Activated CD8-positive, alpha-beta T cell treated with anti-CD3 and anti-CD28 coated beads, Interleukin-2, amount 10 ng/mL, durations not matched to agents 7 days and 5 days (primary cell): ENCODE results near the gene MXRA7. TPM values are rescaled to one million over a fixed set of nuclear protein-coding genes. Genes with fewer than 3 reads are reported as not detected.
"Not testable (repeated sequence)": the region's sequence is repeated elsewhere in the genome, so short reads cannot be mapped to it uniquely, and the experiment has no call there.

Source experiments
- ATAC-seq: fragments of 150-1000 bp; cut with Tn5 transposase; one replicate; pipeline ENCODE4 v1.10.0; 2021; ENCODE audit warnings: moderate library complexity
- CTCF ChIA-PET: fragments of 350-600 bp; sonication (Branson Sonifier 250); formaldehyde crosslinking; loops from one replicate; lab custom pipeline; 2021; ENCODE audit warnings: antibody characterized with exemption; lab: Charles Lee
- POLR2A ChIA-PET: fragments of 350-600 bp; sonication (Branson Sonifier 250); formaldehyde crosslinking; loops from one replicate; lab custom pipeline; 2021; ENCODE audit warnings: antibody characterized with exemption; lab: Charles Lee
- DNase-seq: peaks from one replicate; pipeline ENCODE4 v3.0.0-alpha.2; 2020
- H3K27ac Mint-ChIP-seq: one replicate; pipeline ENCODE4 v1.8.0; 2021; ENCODE audit warnings: mild to moderate bottlenecking, mixed read lengths
- H3K27me3 Mint-ChIP-seq: one replicate; pipeline ENCODE4 v1.8.0; 2021; ENCODE audit warnings: low read depth, mixed read lengths
- H3K36me3 Mint-ChIP-seq: one replicate; pipeline ENCODE4 v1.8.0; 2021; ENCODE audit warnings: low read depth, mixed read lengths
- H3K4me1 Mint-ChIP-seq: one replicate; pipeline ENCODE4 v1.8.0; 2021; ENCODE audit warnings: low read depth, mixed read lengths
- H3K4me3 Mint-ChIP-seq: one replicate; pipeline ENCODE4 v1.8.0; 2021; ENCODE audit warnings: mild to moderate bottlenecking, mixed read lengths
- H3K9me3 Mint-ChIP-seq: one replicate; pipeline ENCODE4 v1.8.0; 2022; ENCODE audit warnings: mixed read lengths; ENCODE audit not compliant: insufficient read depth
- total RNA-seq, 2 experiments: library from RNA; stranded (reverse); gene quantifications; one replicate each; pipeline ENCODE4 v1.2.3, GENCODE V29; 2021

The MXRA7 gene
- total RNA-seq, 2 experiments from 2014 or later, result 12.4 to 13.3 TPM

GRCh38 chr17:76640550-76641380 lies 70.0 kb downstream of the MXRA7 start:
- Mint-ChIP-seq H3K9me3 (no peaks in the 10 kb centered on the region), H3K4me1 (peaks cover 9% of the 10 kb centered on the region), H3K27ac (no peak overlapping the region), H3K27me3 (peaks cover 6% of the 10 kb centered on the region), H3K4me3 (no peak overlapping the region), H3K36me3 (no peaks in the 10 kb centered on the region)
- ATAC-seq, result no peak
- ChIA-PET CTCF (interaction anchor here (1.5 to 2.2 kb wide), 2 partner anchors 16 to 40 kb away, joined by 3 to 9 read pairs; no protein-coding TSS in a partner anchor), POLR2A (no interaction called here)
- no peak for DNase-seq

GRCh38 chr17:76638263-76638662 lies 72.5 kb downstream of the MXRA7 start:
- ATAC-seq (no peak), DNase-seq (no peak)
- peaks cover under 1% of the 10 kb centered on the region for H3K4me1 Mint-ChIP-seq
- no peak overlapping the region for H3K27ac Mint-ChIP-seq
- POLR2A ChIA-PET, result no interaction called here
- peaks cover 5% of the 10 kb centered on the region for H3K27me3 Mint-ChIP-seq
- no peak overlapping the region for H3K4me3 Mint-ChIP-seq
- no peaks in the 10 kb centered on the region for H3K36me3 Mint-ChIP-seq
- CTCF ChIA-PET, result interaction anchor here (0.8 to 2.2 kb wide), 2 partner anchors 14 to 43 kb away, joined by 3 to 10 read pairs; no protein-coding TSS in a partner anchor
- no peaks in the 10 kb centered on the region for H3K9me3 Mint-ChIP-seq

- H3K4me3 Mint-ChIP-seq, H3K4me1 Mint-ChIP-seq, ATAC-seq, POLR2A ChIA-PET, H3K27ac Mint-ChIP-seq, DNase-seq, H3K27me3 Mint-ChIP-seq, H3K36me3 Mint-ChIP-seq, H3K9me3 Mint-ChIP-seq: not testable (repeated sequence)
- CTCF ChIA-PET, result interaction anchor here (2.2 kb wide), 1 partner anchor 12 kb away, joined by 10 read pairs; no protein-coding TSS in a partner anchor
Measured at GRCh38 chr17:76636486-76637206, 74.1 kb downstream of the MXRA7 start.

GRCh38 chr17:76635659-76636360 lies 75.0 kb downstream of the MXRA7 start:
- H3K27me3 Mint-ChIP-seq, result peaks cover 4% of the 10 kb centered on the region
- DNase-seq, result no peak
- H3K9me3 Mint-ChIP-seq, result no peaks in the 10 kb centered on the region
- ATAC-seq, result no peak
- CTCF ChIA-PET, result interaction anchor here (1.3 to 3.1 kb wide), 2 partner anchors 12 to 46 kb away, joined by 4 to 18 read pairs; no protein-coding TSS in a partner anchor
- H3K36me3 Mint-ChIP-seq, result no peaks in the 10 kb centered on the region
- no peak overlapping the region for H3K27ac Mint-ChIP-seq
- H3K4me1 Mint-ChIP-seq, result no peaks in the 10 kb centered on the region
- no peak overlapping the region for H3K4me3 Mint-ChIP-seq
- POLR2A ChIA-PET, result interaction anchor here (0.6 kb wide), 1 partner anchor 16 kb away, joined by 3 read pairs; no protein-coding TSS in a partner anchor

- ATAC-seq, result no peak
- Mint-ChIP-seq H3K4me3 (no peak overlapping the region), H3K27me3 (peaks cover 4% of the 10 kb centered on the region), H3K4me1 (no peaks in the 10 kb centered on the region), H3K9me3 (no peaks in the 10 kb centered on the region), H3K36me3 (no peaks in the 10 kb centered on the region), H3K27ac (no peak overlapping the region)
- POLR2A ChIA-PET, result no interaction called here
- CTCF ChIA-PET, result interaction anchor here (0.7 to 3.1 kb wide), 3 partner anchors 11 to 104 kb away, joined by 3 to 18 read pairs (median 4); no protein-coding TSS in a partner anchor
- DNase-seq, result no peak
Measured at GRCh38 chr17:76635039-76635438, 75.7 kb downstream of the MXRA7 start.

- Mint-ChIP-seq H3K9me3 (no peaks in the 10 kb centered on the region), H3K4me1 (no peaks in the 10 kb centered on the region), H3K27ac (no peak overlapping the region), H3K36me3 (no peaks in the 10 kb centered on the region), H3K4me3 (no peak overlapping the region), H3K27me3 (peaks cover 4% of the 10 kb centered on the region)
- DNase-seq, result no peak
- POLR2A ChIA-PET, result no interaction called here
- CTCF ChIA-PET, result interaction anchor here (0.6 to 3.1 kb wide), 2 partner anchors 10 to 215 kb away, joined by 3 to 18 read pairs; no protein-coding TSS in a partner anchor
- ATAC-seq, result no peak
Measured at GRCh38 chr17:76633628-76634328, 77.0 kb downstream of the MXRA7 start.

- ATAC-seq (no peak), DNase-seq (no peak)
- POLR2A ChIA-PET, result no interaction called here
- no peaks in the 10 kb centered on the region for H3K9me3 Mint-ChIP-seq
- H3K27ac Mint-ChIP-seq, result no peak overlapping the region
- no peak overlapping the region for H3K4me3 Mint-ChIP-seq
- CTCF ChIA-PET, result interaction anchor here (1.5 to 1.7 kb wide), 2 partner anchors 9 to 109 kb away, joined by 5 to 11 read pairs; no protein-coding TSS in a partner anchor
- peaks cover 4% of the 10 kb centered on the region for H3K27me3 Mint-ChIP-seq
- H3K36me3 Mint-ChIP-seq, result no peaks in the 10 kb centered on the region
- H3K4me1 Mint-ChIP-seq, result no peaks in the 10 kb centered on the region
Measured at GRCh38 chr17:76631821-76632565, 78.8 kb downstream of the MXRA7 start.

- POLR2A ChIA-PET, result no interaction called here
- no peak for DNase-seq
Measured at GRCh38 chr17:76630151-76630550, 80.6 kb downstream of the MXRA7 start.

More at GRCh38 chr17:76630151-76630550, 80.6 kb downstream of the MXRA7 start:
- Mint-ChIP-seq H3K27me3 (peaks cover 7% of the 10 kb centered on the region), H3K27ac (no peak overlapping the region), H3K4me3 (no peak overlapping the region), H3K9me3 (no peaks in the 10 kb centered on the region), H3K36me3 (no peaks in the 10 kb centered on the region), H3K4me1 (no peaks in the 10 kb centered on the region)
- CTCF ChIA-PET, result no interaction called here
- no peak for ATAC-seq
